ENCODE results near the gene CD2.

- TF ChIP-seq, protein P1, sequence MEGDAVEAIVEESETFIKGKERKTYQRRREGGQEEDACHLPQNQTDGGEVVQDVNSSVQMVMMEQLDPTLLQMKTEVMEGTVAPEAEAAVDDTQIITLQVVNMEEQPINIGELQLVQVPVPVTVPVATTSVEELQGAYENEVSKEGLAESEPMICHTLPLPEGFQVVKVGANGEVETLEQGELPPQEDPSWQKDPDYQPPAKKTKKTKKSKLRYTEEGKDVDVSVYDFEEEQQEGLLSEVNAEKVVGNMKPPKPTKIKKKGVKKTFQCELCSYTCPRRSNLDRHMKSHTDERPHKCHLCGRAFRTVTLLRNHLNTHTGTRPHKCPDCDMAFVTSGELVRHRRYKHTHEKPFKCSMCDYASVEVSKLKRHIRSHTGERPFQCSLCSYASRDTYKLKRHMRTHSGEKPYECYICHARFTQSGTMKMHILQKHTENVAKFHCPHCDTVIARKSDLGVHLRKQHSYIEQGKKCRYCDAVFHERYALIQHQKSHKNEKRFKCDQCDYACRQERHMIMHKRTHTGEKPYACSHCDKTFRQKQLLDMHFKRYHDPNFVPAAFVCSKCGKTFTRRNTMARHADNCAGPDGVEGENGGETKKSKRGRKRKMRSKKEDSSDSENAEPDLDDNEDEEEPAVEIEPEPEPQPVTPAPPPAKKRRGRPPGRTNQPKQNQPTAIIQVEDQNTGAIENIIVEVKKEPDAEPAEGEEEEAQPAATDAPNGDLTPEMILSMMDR (conservative IDR thresholded peaks at IDR 0.05; ENCODE audit: low read length) = no peak
- no peak for TF ChIP-seq EZH2phosphoT487 (IDR thresholded peaks at IDR 0.05; ENCODE audit: borderline replicate concordance)
These were observed 8.5 kb downstream of the CD2 start for GRCh38 chr1:116762781-116763115.

All from Loucy (cell line).